H1 (cell line): ENCODE data around the gene GFAP. TPM values are rescaled to one million over a fixed set of nuclear protein-coding genes. Genes with fewer than 3 reads are reported as not detected.

Source experiments
- CTCF ChIA-PET: fragments of 300-600 bp; sonication (Branson Sonifier 250); formaldehyde crosslinking; loops from one replicate; lab custom pipeline; 2021; ENCODE audit not compliant: partially characterized antibody; lab: Charles Lee
- POLR2A ChIA-PET: fragments of 300-600 bp; sonication (Branson Sonifier 250); formaldehyde crosslinking; loops from one replicate; lab custom pipeline; 2021; ENCODE audit warnings: inconsistent platforms; ENCODE audit not compliant: partially characterized antibody; lab: Charles Lee
- DNase-seq, 2 experiments: peaks; one replicate each; pipeline versions ENCODE4 v3.0.0 to v3.0.0-alpha.2; 2010 to 2022; ENCODE audit warnings: low spot score in 2 of 2, low read depth in 1 of 2, mixed read lengths in 1 of 2
- FAIRE-seq: peaks from 2 replicates; lab custom pipeline; 2011; peaks lifted over from hg19 to GRCh38; lab: Jason Lieb, UNC
- H2AFZ ChIP-seq: 2 replicates; pipeline ENCODE4 v1.8.1; 2012; ENCODE audit warnings: low read length, inconsistent platforms
- H2AK5ac ChIP-seq: 2 replicates; pipeline ENCODE4 v1.6.1; 2013; ENCODE audit warnings: low read depth, low read length
- H2BK120ac ChIP-seq: replicated peaks from 2 replicates; pipeline ENCODE3; 2013; ENCODE audit warnings: low read depth, low read length, inconsistent platforms
- H2BK12ac ChIP-seq: 2 replicates; pipeline ENCODE4 v1.6.1; 2013; ENCODE audit warnings: low read depth, low read length
- H2BK15ac ChIP-seq: 2 replicates; pipeline ENCODE4 v1.6.1; 2013; ENCODE audit warnings: low read length
- H2BK20ac ChIP-seq: 2 replicates; pipeline ENCODE4 v1.6.1; 2013; ENCODE audit warnings: low read length
- H2BK5ac ChIP-seq: 2 replicates; pipeline ENCODE4 v1.6.1; 2013; ENCODE audit warnings: low read depth, low read length
- H3K14ac ChIP-seq: 2 replicates; pipeline ENCODE4 v1.6.1; 2013; ENCODE audit warnings: inconsistent platforms; ENCODE audit not compliant: insufficient read length
- H3K18ac ChIP-seq: 2 replicates; pipeline ENCODE4 v1.6.1; 2013; ENCODE audit warnings: low read length; ENCODE audit errors: extremely low read depth
- H3K23ac ChIP-seq: 2 replicates; pipeline ENCODE4 v1.6.1; 2013; ENCODE audit warnings: inconsistent platforms; ENCODE audit not compliant: insufficient read length
- H3K23me2 ChIP-seq: 2 replicates; pipeline ENCODE4 v1.6.1; 2013; ENCODE audit warnings: low read depth, low read length
- H3K27ac ChIP-seq: 2 replicates; pipeline ENCODE4 v1.6.1; 2011; ENCODE audit warnings: low read depth, low read length, inconsistent platforms
- H3K27me3 ChIP-seq, 4 experiments: replicated peaks in 1 of 4; 1 replicate in 1 of 4; 2 replicates in 3 of 4; pipeline versions ENCODE4 v1.6.1 to v1.8.1; 2011 to 2013; ENCODE audit warnings: low read length in 3 of 4, mild to moderate bottlenecking in 3 of 4, inconsistent platforms in 2 of 4, mixed read lengths in 2 of 4, moderate library complexity in 1 of 4; ENCODE audit not compliant: control insufficient read depth in 3 of 4, insufficient read depth in 3 of 4; ENCODE audit errors: extremely low read depth in 1 of 4
- H3K36me3 ChIP-seq, 4 experiments: 2 replicates each; pipeline versions ENCODE4 v1.6.1 to v1.8.1; 2011 to 2013; ENCODE audit warnings: mild to moderate bottlenecking in 4 of 4, low read length in 3 of 4, moderate library complexity in 2 of 4, control low read depth in 1 of 4, inconsistent platforms in 1 of 4; ENCODE audit not compliant: insufficient read depth in 4 of 4, control insufficient read depth in 2 of 4
- H3K4ac ChIP-seq: replicated peaks from 2 replicates; pipeline ENCODE3; 2013; ENCODE audit warnings: low read length, low read depth, mixed read lengths, inconsistent platforms; ENCODE audit not compliant: insufficient read length
- H3K4me1 ChIP-seq, 4 experiments: replicated peaks in 1 of 4; 1 replicate in 1 of 4; 2 replicates in 3 of 4; pipeline versions ENCODE4 v1.6.1 to v1.8.1; 2011 to 2013; ENCODE audit warnings: low read length in 3 of 4, inconsistent platforms in 2 of 4, mixed read lengths in 1 of 4; ENCODE audit not compliant: insufficient read depth in 4 of 4, control insufficient read depth in 3 of 4
- H3K4me2 ChIP-seq, 2 experiments: 2 replicates each; pipeline versions ENCODE4 v1.6.1 to v1.8.1; 2011 to 2013; ENCODE audit warnings: low read depth in 2 of 2, low read length in 2 of 2, control low read depth in 1 of 2, inconsistent platforms in 1 of 2, mild to moderate bottlenecking in 1 of 2; ENCODE audit not compliant: insufficient read depth in 1 of 2
- H3K4me3 ChIP-seq, 4 experiments: fragments of 200-600, 300-600 bp in 1 of 4; sonication (generic), shearing (Covaris generic), sonication (Bioruptor Twin) in 1 of 4; 2 replicates each; pipeline versions ENCODE4 v1.5.1 to v1.8.1; 2011 to 2016; ENCODE audit warnings: low read length in 4 of 4, low read depth in 3 of 4, control low read depth in 2 of 4, inconsistent platforms in 2 of 4, mild to moderate bottlenecking in 2 of 4, mixed read lengths in 1 of 4, moderate library complexity in 1 of 4; ENCODE audit not compliant: insufficient read depth in 2 of 4; ENCODE audit errors: extremely low read depth in 1 of 4
- H3K56ac ChIP-seq: replicated peaks from 2 replicates; pipeline ENCODE3; 2013; ENCODE audit warnings: low read depth, mild to moderate bottlenecking, mixed read lengths, low read length, inconsistent platforms; ENCODE audit not compliant: insufficient read length
- H3K79me1 ChIP-seq: 2 replicates; pipeline ENCODE4 v1.6.1; 2013; ENCODE audit warnings: low read depth, low read length, control low read depth
- H3K79me2 ChIP-seq, 2 experiments: 2 replicates each; pipeline versions ENCODE4 v1.6.1 to v1.8.1; 2012 to 2013; ENCODE audit warnings: low read length in 2 of 2, mild to moderate bottlenecking in 2 of 2, inconsistent platforms in 1 of 2; ENCODE audit not compliant: insufficient read depth in 2 of 2, control insufficient read depth in 1 of 2
- H3K9ac ChIP-seq, 4 experiments: replicated peaks in 1 of 4; 1 replicate in 1 of 4; 2 replicates in 3 of 4; pipeline versions ENCODE4 v1.6.1 to v1.8.1; 2011 to 2013; ENCODE audit warnings: low read depth in 3 of 4, low read length in 3 of 4, control low read depth in 2 of 4, mild to moderate bottlenecking in 2 of 4, moderate library complexity in 2 of 4, inconsistent platforms in 1 of 4; ENCODE audit errors: extremely low read depth in 1 of 4
- H3K9me3 ChIP-seq, 2 experiments: 2 replicates each; pipeline versions ENCODE4 v1.6.1 to v1.8.1; 2012 to 2013; ENCODE audit warnings: mild to moderate bottlenecking in 2 of 2, moderate library complexity in 2 of 2, control low read depth in 1 of 2, inconsistent platforms in 1 of 2, low read depth in 1 of 2, low read length in 1 of 2, mixed read lengths in 1 of 2; ENCODE audit not compliant: insufficient read depth in 2 of 2
- H4K20me1 ChIP-seq, 2 experiments: replicated peaks in 1 of 2; 2 replicates each; pipeline versions ENCODE3 to v1.8.1; 2011 to 2013; ENCODE audit warnings: inconsistent platforms in 2 of 2, low read length in 2 of 2, mild to moderate bottlenecking in 1 of 2; ENCODE audit not compliant: insufficient read depth in 2 of 2, control insufficient read depth in 1 of 2
- H4K5ac ChIP-seq: 2 replicates; pipeline ENCODE4 v1.6.1; 2013; ENCODE audit warnings: low read length, low read depth, mixed read lengths, inconsistent platforms; ENCODE audit not compliant: insufficient read length
- H4K8ac ChIP-seq: 2 replicates; pipeline ENCODE4 v1.8.0; 2013; ENCODE audit warnings: mild to moderate bottlenecking, moderate library complexity, low read length, inconsistent platforms; ENCODE audit not compliant: insufficient read depth; ENCODE audit errors: extremely low read depth
- H4K91ac ChIP-seq: replicated peaks from 2 replicates; pipeline ENCODE3; 2013; ENCODE audit warnings: low read length, mixed read lengths, inconsistent platforms; ENCODE audit not compliant: insufficient read length
- CBX8 ChIP-seq: fragments of 300-800, 300-1000 bp; sonication (generic); IDR thresholded peaks from 2 replicates; pipeline ENCODE4 v1.7.1; 2016; ENCODE audit warnings: low read depth, low read length, borderline replicate concordance
- CREB1 ChIP-seq: IDR thresholded peaks from 2 replicates; pipeline ENCODE4 v1.6.1; 2012; ENCODE audit warnings: inconsistent platforms
- EZH2 ChIP-seq: fragments of 200-600 bp; sonication (generic); IDR thresholded peaks from 2 replicates; pipeline ENCODE4 v1.7.1; 2012; ENCODE audit warnings: low read depth, mild to moderate bottlenecking, moderate library complexity, low read length, inconsistent platforms; ENCODE audit not compliant: severe bottlenecking
- KDM1A ChIP-seq: fragments of 200-600, 300-600 bp; sonication (generic); IDR thresholded peaks from 2 replicates; pipeline ENCODE4 v1.7.1; 2016; ENCODE audit warnings: mild to moderate bottlenecking, low read length, borderline replicate concordance
- RNF2 ChIP-seq: fragments of 200-900, 300-1000 bp; sonication (generic); IDR thresholded peaks from 2 replicates; pipeline ENCODE4 v1.7.1; 2016; ENCODE audit warnings: borderline replicate concordance, low read depth, mild to moderate bottlenecking, antibody characterized with exemption, low read length; ENCODE audit not compliant: poor library complexity, severe bottlenecking; ENCODE audit errors: missing control alignments
- SIRT6 ChIP-seq: IDR thresholded peaks from one replicate; pipeline ENCODE4 v1.7.1; 2012; ENCODE audit warnings: low read length, inconsistent platforms
- TAF7 ChIP-seq: optimal IDR thresholded peaks from 2 replicates; pipeline ENCODE3; 2011; ENCODE audit warnings: low read depth, mild to moderate bottlenecking, inconsistent platforms, low read length, moderate library complexity, borderline replicate concordance
- TCF12 ChIP-seq: IDR thresholded peaks from 2 replicates; pipeline ENCODE4 v1.6.1; 2011; ENCODE audit warnings: low read depth, mild to moderate bottlenecking, low read length
- WGBS, 2 experiments: shearing (Covaris generic) in 1 of 2; methylation state at CpG; one replicate each; pipeline versions ENCODE4 v1.1.6 to v1.1.7; 2013 to 2015; ENCODE audit warnings: low lambda C conversion rate in 2 of 2, mixed read lengths in 2 of 2, inconsistent platforms in 1 of 2, low coverage in 1 of 2, missing lambda C conversion rate in 1 of 2; ENCODE audit not compliant: insufficient replicate concordance in 2 of 2, insufficient coverage in 1 of 2, insufficient read length in 1 of 2; ENCODE audit errors: extremely low coverage in 1 of 2, missing lambda C conversion rate in 1 of 2; 5-methylcytosine and 5-hydroxymethylcytosine counted together
- polyA plus RNA-seq, 7 experiments: library from polyadenylated mRNA; depleted of rRNA in 3 of 7; stranded (reverse) in 5 of 7; unstranded in 2 of 7; fragments of >200 nt in 5 of 7; fragments of 200-250 nt in 2 of 7; gene quantifications; 1 replicate in 5 of 7; 2 replicates in 1 of 7; 4 replicates in 1 of 7; pipeline versions ENCODE4 v1.2.1 to v1.2.3, GENCODE V29; 2011 to 2013; ENCODE audit warnings: missing spikeins in 2 of 7, mixed read lengths in 2 of 7
- total RNA-seq: library from RNA; stranded (reverse); fragmentation: NEBNext Ultra II Directional; extraction: Animal tissue kit (Norgen Biotek cat#: 25700); gene quantifications from 2 replicates; pipeline ENCODE4 v1.2.1, GENCODE V29; 2021

The GFAP gene
- total and polyA plus RNA-seq, 2 of the 8 experiments (the other 6 are each of a cell fraction or from before 2014, with no cell fraction given): 1.3 to 1.5 TPM

- Histone ChIP-seq H3K23me2 (peaks cover 2% of the 10 kb centered on the region; the same call in 1 of the 2 replicates), H3K79me2 (no peaks in the 10 kb centered on the region)
- CTCF ChIA-PET: interaction anchor here (1.1 to 14.5 kb wide), 8 partner anchors 10 to 63 kb away, joined by 3 to 182 read pairs (median 6); partner anchors contain the start of genes C1QL1 and KIF18B
- TF ChIP-seq CBX8 (no peak), CREB1 (no peak), RNF2 (no peak), EZH2 (no peak), TAF7 (no peak), TCF12 (no peak), SIRT6 (no peak), KDM1A (no peak)
- TF ChIP-seq, all 59 proteins: peak for 0
- no peak overlapping the region; a peak in 1 of 7 replicates for H3K9ac ChIP-seq
- no peak overlapping the region for H4K91ac ChIP-seq
- H4K5ac ChIP-seq: no peak overlapping the region
- POLR2A ChIA-PET: no interaction called here
- H3K4ac ChIP-seq: no peak overlapping the region
- peaks cover 0 to 14% (median 4%) of the 10 kb centered on the region in 4 experiments; a peak in 4 of 7 replicates for H3K4me1 ChIP-seq
- no peak overlapping the region for H3K23ac ChIP-seq
- H2BK15ac ChIP-seq: no peak overlapping the region
- H3K27me3 ChIP-seq: peaks cover 0 to 27% (median 20%) of the 10 kb centered on the region in 4 experiments; a peak in 5 of 7 replicates
- H3K4me2 ChIP-seq: no peak overlapping the region
- H3K18ac ChIP-seq: no peak overlapping the region
- H3K36me3 ChIP-seq: no peaks in the 10 kb centered on the region
- H3K56ac ChIP-seq: no peak overlapping the region
- H2BK120ac ChIP-seq: no peak overlapping the region
- DNase-seq (no peak), FAIRE-seq (no peak)
- H2AK5ac ChIP-seq: no peak overlapping the region
- no peak overlapping the region for H3K4me3 ChIP-seq
- WGBS, 2 experiments: 85% methylated on average over 8 of the region's 8 CpGs; no CpG with 5 or more reads in 1 of the 2 experiments
- no peak overlapping the region for H2BK5ac ChIP-seq
- no peaks in the 10 kb centered on the region for H4K20me1 ChIP-seq
- no peak overlapping the region for H3K27ac ChIP-seq
- no peak overlapping the region for H3K14ac ChIP-seq
- no peak overlapping the region for H2BK20ac ChIP-seq
- H3K79me1 ChIP-seq: no peaks in the 10 kb centered on the region
- H2AFZ ChIP-seq: no peak overlapping the region
- no peaks in the 10 kb centered on the region for H3K9me3 ChIP-seq
- H4K8ac ChIP-seq: no peak overlapping the region
- no peak overlapping the region for H2BK12ac ChIP-seq
These were observed 42.0 kb upstream of the GFAP start for GRCh38 chr17:44956998-44957981.
